Activated CD8-positive, alpha-beta T cell treated with anti-CD3 and anti-CD28 coated beads for 36 hours (primary cell): ENCODE results near the gene ARFIP1. TPM values are rescaled to one million over a fixed set of nuclear protein-coding genes. Genes with fewer than 3 reads are reported as not detected.

ENCODE experiments used
- ATAC-seq: fragments of 200-7000 bp; cut with Tn5 transposase; one replicate; pipeline ENCODE4 v1.10.0; 2021; ENCODE audit warnings: mild to moderate bottlenecking, moderate library complexity
- CTCF ChIA-PET: fragments of 350-600 bp; sonication (Branson Sonifier 250); formaldehyde crosslinking; loops from one replicate; lab custom pipeline; 2021; ENCODE audit warnings: antibody characterized with exemption; lab: Charles Lee
- POLR2A ChIA-PET: fragments of 350-600 bp; sonication (Branson Sonifier 250); formaldehyde crosslinking; loops from one replicate; lab custom pipeline; 2021; ENCODE audit warnings: antibody characterized with exemption; lab: Charles Lee
- DNase-seq: peaks from one replicate; pipeline ENCODE4 v3.0.0-alpha.2; 2020
- H3K27ac Mint-ChIP-seq: one replicate; pipeline ENCODE4 v1.8.0; 2021; ENCODE audit warnings: mild to moderate bottlenecking, mixed read lengths
- H3K27me3 Mint-ChIP-seq: one replicate; pipeline ENCODE4 v1.8.0; 2021; ENCODE audit warnings: mixed read lengths
- H3K36me3 Mint-ChIP-seq: one replicate; pipeline ENCODE4 v1.8.0; 2021; ENCODE audit warnings: low read depth, mixed read lengths
- H3K4me1 Mint-ChIP-seq: one replicate; pipeline ENCODE4 v1.8.0; 2021; ENCODE audit warnings: low read depth, mixed read lengths
- H3K4me3 Mint-ChIP-seq: one replicate; pipeline ENCODE4 v1.8.0; 2021; ENCODE audit warnings: mild to moderate bottlenecking, moderate library complexity, mixed read lengths
- H3K9me3 Mint-ChIP-seq: one replicate; pipeline ENCODE4 v1.8.0; 2021; ENCODE audit warnings: mixed read lengths
- intact Hi-C: fragments of 100-400 bp; cut with micrococcal nuclease; formaldehyde crosslinking; loops from one replicate; pipeline ENCODE4 v1.10.0; 2022
- total RNA-seq, 2 experiments: library from RNA; stranded (reverse); gene quantifications; one replicate each; pipeline ENCODE4 v1.2.3, GENCODE V29; 2021
- TF ChIP-seq, protein P1 (sequence below): fragments of 200-600 bp; IDR thresholded peaks from one replicate; pipeline ENCODE4 v1.8.0; 2022; ENCODE audit warnings: antibody characterized with exemption, mild to moderate bottlenecking

ARFIP1 gene
- total RNA-seq, 2 experiments from 2014 or later: 7.2 to 8.9 TPM

DNA sequence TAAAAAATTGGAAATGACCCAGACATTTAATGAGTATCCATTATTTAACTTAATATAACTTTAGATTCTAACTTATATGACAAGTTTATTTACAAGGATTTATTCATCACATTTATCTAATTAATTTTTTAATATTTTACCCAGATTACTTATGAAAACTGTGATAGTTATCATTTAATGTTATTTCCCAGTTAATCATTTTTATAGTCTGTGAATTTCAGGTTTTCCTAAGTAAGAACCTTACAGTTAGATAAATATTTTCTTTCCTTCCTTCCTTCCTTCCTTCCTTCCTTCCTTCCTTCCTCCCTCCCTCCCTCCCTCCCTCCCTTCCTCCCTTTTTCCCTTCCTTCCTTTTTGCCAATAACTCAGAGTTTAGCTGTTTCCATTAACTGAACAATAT is 141.5 kb downstream of the ARFIP1 start:
- DNase-seq: no peak
- CTCF ChIA-PET: no interaction called here
- H3K27ac Mint-ChIP-seq: no peak overlapping the region
- intact Hi-C loops: no loop called here
- no peaks in the 10 kb centered on the region for H3K4me1 Mint-ChIP-seq
- H3K36me3 Mint-ChIP-seq: peaks cover 20% of the 10 kb centered on the region
- no peak overlapping the region for H3K4me3 Mint-ChIP-seq
- peaks cover 11% of the 10 kb centered on the region for H3K9me3 Mint-ChIP-seq
- TF ChIP-seq, protein P1, sequence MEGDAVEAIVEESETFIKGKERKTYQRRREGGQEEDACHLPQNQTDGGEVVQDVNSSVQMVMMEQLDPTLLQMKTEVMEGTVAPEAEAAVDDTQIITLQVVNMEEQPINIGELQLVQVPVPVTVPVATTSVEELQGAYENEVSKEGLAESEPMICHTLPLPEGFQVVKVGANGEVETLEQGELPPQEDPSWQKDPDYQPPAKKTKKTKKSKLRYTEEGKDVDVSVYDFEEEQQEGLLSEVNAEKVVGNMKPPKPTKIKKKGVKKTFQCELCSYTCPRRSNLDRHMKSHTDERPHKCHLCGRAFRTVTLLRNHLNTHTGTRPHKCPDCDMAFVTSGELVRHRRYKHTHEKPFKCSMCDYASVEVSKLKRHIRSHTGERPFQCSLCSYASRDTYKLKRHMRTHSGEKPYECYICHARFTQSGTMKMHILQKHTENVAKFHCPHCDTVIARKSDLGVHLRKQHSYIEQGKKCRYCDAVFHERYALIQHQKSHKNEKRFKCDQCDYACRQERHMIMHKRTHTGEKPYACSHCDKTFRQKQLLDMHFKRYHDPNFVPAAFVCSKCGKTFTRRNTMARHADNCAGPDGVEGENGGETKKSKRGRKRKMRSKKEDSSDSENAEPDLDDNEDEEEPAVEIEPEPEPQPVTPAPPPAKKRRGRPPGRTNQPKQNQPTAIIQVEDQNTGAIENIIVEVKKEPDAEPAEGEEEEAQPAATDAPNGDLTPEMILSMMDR: no peak
- peaks cover 1% of the 10 kb centered on the region for H3K27me3 Mint-ChIP-seq
- ATAC-seq: no peak
- POLR2A ChIA-PET: no interaction called here

DNA sequence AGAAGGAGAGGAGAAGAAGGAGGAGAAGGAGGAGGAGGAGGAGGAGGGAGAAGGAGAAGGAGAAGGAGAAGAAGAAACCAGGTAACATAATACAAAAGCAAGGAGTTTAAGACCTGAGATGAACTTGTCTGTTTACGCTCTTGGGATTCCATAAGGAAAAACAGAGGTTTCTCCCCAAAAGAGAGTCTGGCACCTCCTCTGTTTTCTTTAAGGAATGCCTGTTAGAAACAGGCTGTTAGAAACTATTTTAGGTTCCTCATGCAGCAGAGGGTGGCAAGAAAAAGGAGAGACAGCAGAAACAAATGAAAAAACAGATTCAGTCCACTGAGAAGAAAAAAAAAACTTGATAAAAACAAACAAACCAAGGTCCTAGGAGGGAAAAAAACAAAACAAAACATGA is 146.1 kb downstream of the ARFIP1 start:
- ChIA-PET POLR2A (no interaction called here), CTCF (interaction anchor here (1.7 kb wide), 1 partner anchor 202 kb away, joined by 6 read pairs; no protein-coding TSS in a partner anchor)
- no peaks in the 10 kb centered on the region for H3K4me1 Mint-ChIP-seq
- TF ChIP-seq, protein P1: no peak
- ATAC-seq: no peak
- peaks cover under 1% of the 10 kb centered on the region for H3K27me3 Mint-ChIP-seq
- H3K27ac Mint-ChIP-seq: no peak overlapping the region
- DNase-seq: no peak
- H3K9me3 Mint-ChIP-seq: peaks cover under 1% of the 10 kb centered on the region
- intact Hi-C loops: no loop called here
- peaks cover 6% of the 10 kb centered on the region for H3K36me3 Mint-ChIP-seq
- no peak overlapping the region for H3K4me3 Mint-ChIP-seq

DNA sequence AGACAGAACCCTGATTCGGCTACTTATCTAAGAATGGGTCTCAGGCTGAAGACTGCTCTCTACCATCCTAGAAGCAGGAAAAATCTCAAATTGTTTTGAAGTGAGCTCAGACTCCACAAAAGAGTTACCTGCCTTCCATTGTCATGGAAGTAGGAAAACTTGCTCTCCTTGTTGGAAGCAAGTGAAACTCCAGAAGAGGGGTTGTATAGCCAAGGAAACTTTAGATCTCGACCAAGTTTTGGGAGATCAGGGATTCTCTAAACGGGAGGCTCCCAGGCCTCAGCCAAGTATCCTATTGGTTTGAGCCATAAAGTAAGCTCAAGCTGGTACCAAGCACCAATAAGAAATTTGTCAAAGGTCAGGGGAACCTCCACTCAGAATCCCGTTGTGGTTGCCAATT is 147.2 kb downstream of the ARFIP1 start:
- no peak for DNase-seq
- intact Hi-C loops: no loop called here
- Mint-ChIP-seq H3K4me1 (no peaks in the 10 kb centered on the region), H3K9me3 (no peaks in the 10 kb centered on the region), H3K27me3 (peaks cover 1% of the 10 kb centered on the region), H3K27ac (no peak overlapping the region), H3K36me3 (peaks cover under 1% of the 10 kb centered on the region), H3K4me3 (no peak overlapping the region)
- CTCF ChIA-PET: interaction anchor here (1.7 kb wide), 1 partner anchor 201 kb away, joined by 6 read pairs; no protein-coding TSS in a partner anchor
- TF ChIP-seq, protein P1: no peak
- POLR2A ChIA-PET: no interaction called here
- ATAC-seq: no peak

DNA sequence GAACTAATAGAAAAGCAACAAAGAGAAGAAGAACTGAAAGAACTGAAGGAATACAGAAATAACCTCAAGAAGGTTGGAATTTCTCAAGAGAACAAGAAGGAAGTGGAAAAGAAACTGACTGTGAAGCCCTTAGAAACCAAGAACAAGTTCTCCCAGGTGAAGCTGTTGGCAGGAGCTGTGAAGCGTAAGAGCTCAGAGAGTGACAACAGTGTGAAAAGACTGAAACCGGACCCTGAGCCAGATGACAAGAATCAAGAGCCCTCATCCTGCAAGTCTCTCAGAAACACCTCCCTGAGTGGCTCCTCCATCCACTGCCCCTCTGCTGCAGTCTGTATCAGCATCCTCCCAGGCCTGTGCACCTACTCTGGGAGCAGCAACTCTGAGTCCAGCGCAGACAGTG is 148.0 kb downstream of the ARFIP1 start:
- DNase-seq (no peak), ATAC-seq (no peak)
- Mint-ChIP-seq H3K36me3 (no peaks in the 10 kb centered on the region), H3K4me3 (no peak overlapping the region), H3K27me3 (peaks cover 3% of the 10 kb centered on the region), H3K9me3 (no peaks in the 10 kb centered on the region), H3K27ac (no peak overlapping the region), H3K4me1 (no peaks in the 10 kb centered on the region)
- TF ChIP-seq, protein P1: no peak
- intact Hi-C loops: no loop called here
- ChIA-PET POLR2A (no interaction called here), CTCF (no interaction called here)

DNA sequence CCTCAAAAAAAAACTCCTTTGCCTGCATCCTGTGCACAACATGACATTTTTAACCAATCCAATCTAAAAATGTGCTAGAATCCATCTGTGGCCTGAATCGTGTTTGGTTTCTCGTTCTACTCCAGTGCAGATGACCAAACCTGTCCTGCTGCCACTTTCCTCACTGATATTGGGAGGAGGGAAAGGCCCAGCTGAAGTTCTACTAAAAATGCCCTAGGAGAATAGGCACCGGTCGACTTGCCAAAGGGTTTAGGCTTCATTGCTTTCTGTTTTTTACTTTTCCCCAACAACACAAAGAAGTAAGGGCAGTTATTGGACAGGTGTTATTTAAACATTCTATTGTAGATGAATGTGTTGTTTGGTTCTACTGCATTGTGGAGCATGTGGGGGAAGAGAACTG is 148.5 kb downstream of the ARFIP1 start:
- Mint-ChIP-seq H3K27ac (no peak overlapping the region), H3K4me1 (no peaks in the 10 kb centered on the region), H3K36me3 (no peaks in the 10 kb centered on the region), H3K4me3 (no peak overlapping the region), H3K27me3 (peaks cover 7% of the 10 kb centered on the region), H3K9me3 (no peaks in the 10 kb centered on the region)
- no peak for DNase-seq
- ATAC-seq: no peak
- intact Hi-C loops: no loop called here
- TF ChIP-seq, protein P1: no peak
- ChIA-PET POLR2A (no interaction called here), CTCF (no interaction called here)
